HK-2 (cell line): ENCODE data around the gene CDV3.

Experiments used
- DNase-seq: peaks from one replicate; pipeline ENCODE4 v3.0.0-alpha.2; 2018; ENCODE audit not compliant: unreplicated experiment

CDV3 gene

DNA sequence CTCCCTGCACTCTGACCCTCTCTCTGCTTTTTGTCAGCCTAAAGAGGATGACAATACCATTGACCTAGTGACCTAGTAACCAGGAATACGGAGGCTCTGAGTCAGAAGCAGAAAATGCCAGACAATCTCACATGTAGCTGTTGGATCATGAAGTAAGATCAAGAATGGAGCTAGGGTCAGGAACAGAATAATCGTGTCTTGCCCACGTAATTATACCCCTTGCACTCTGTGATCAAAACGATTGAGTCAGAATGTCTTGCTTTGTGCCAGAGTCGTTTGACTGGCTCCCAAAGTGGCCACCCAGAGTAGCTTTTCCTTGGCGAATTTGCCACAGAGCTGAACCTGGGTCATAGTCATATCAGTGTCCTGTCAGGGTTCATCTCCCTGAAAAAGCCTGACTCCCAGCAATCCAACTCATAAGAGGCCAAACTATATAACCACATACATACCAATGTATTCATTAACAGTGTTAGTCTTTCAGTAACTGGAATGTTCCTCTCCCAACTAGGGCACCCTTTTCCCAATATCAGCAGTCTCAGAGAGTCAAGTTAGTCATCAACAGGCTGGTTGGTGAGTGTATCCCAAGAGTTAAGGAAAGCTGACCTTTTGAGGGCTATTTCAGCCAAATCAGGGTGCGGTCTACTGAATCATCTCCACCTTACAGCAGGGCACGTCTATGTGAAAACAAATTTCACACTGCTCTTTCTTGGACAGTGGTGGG, 5.0 kb upstream of the CDV3 start:
- DNase-seq: peak; percentile 71

DNA sequence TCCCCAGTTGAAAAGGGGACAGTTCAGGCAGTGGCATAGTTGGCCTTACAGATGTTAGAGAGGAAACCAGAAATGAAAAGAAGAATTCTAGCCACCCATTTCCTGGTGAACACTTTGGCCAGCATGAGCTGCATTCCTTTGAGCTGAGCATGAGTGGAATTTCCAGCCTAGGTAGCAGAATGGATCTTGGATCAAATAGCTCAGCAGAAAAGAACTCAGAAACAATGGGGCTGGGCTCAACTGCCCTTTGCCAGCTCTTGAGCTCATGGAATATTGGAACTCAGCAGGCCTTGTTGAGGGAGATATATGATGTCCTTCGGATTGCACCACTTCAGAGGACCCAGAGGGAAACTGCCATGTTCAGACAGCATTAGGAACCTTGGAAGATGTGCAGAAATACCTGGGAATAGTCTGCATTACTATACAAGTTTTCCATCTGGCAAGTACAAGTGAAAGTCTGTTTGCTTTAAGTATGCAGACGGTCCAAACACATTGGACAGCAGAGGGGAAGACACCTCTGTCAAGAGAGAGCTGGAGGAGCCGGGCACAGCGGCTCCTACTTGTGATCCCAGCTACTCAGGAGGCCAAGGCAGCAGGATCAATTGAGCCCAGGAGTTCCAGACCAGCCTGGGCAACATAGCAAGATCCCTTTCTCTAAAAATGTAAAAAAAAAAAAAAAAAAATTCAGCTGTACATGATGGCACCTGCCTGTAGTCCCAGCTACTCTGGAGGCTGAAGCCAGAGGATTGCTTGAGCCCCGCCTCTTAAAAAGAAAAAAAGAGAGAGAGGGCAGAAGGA, 3.1 kb upstream of the CDV3 start:
- DNase-seq: peak; percentile 72

DNA sequence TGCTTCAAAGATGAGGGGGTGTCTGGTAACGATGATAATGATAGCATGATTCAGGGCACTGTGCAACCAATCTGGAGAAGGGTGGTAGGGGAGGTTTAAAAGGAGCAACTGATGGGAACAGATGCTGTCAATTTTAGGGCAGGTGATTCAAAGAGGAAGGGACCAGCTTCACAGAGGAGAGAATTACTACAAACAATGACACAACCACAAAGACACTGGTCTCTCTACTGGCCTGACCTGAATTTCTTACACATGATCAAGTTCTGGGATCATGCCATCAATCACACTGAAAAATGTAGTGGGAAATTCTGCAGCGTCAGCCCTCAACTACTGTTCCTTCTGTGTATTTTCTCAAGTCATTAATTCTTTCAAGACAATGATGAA, 2.6 kb upstream of the CDV3 start:
- no peak for DNase-seq

DNA sequence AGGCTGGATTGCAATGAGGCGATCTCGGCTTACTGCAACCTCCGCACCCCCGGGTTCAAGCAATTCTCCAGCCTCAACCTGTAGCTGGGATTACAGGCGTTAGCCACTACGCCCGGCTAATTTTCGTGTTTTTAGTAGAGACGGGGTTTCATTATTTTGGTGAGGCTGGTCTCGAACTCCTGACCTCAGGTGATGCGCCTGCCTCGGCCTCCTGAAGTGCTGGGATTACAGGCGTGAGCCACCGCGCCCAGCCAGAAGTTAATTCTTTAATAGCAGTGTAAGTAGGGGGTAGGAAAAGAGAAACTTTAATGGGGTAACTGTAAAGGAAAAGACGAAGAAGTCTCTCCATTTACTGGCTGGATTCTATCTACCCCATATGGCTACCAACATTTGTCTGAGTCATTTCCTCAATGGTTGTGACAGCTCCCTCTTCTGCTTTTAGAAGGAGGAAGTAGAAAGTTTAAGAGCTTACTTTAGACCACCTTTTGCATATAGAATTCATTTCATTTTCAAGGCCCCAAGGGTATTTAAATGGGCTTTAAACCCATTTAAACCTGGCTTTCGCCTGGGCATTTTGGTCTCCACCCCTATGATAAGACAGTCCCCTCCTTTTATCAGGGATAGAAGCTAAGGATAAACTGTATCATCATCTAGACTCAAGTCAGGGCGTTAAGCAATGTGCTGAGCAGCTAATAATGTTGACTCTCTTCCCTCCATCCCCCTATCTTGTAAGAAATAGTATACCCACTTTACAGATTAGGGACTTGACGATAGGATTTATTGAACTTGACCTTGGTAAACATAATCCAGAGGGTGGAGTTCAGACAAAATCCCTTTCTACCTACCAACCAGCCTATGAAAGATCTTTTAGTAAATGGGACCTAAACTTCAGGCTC, 1.1 kb upstream of the CDV3 start:
- peak; percentile 35 for DNase-seq

DNA sequence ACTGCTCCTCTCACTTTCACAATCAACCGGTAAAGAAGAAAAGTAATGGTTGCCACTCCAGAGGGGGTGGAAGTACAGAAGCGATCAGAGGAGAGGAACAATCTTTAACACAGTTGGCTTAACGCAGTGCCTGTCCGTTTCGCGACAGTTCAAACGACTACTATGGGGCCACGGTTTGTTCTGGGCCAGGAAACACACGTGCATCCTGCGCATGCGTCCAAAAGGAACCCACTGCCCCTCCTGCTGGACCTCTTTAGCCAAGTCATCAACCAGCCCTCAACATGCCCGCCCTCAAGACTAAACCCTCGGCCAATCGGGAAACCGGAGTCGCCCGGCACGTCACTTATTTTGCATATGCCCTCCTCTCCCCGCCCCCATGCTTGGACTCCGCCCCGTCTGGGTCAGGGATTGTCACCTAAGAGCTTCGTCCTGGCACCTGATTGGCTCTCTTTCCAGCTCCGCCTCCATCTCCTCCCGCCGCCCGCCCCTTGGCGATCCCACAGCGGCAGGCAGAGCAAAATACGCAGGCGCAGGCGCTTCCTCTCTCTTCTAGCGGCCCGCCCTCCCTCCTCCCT, 345 bp upstream of the CDV3 start:
- DNase-seq: peak; percentile 100

DNA sequence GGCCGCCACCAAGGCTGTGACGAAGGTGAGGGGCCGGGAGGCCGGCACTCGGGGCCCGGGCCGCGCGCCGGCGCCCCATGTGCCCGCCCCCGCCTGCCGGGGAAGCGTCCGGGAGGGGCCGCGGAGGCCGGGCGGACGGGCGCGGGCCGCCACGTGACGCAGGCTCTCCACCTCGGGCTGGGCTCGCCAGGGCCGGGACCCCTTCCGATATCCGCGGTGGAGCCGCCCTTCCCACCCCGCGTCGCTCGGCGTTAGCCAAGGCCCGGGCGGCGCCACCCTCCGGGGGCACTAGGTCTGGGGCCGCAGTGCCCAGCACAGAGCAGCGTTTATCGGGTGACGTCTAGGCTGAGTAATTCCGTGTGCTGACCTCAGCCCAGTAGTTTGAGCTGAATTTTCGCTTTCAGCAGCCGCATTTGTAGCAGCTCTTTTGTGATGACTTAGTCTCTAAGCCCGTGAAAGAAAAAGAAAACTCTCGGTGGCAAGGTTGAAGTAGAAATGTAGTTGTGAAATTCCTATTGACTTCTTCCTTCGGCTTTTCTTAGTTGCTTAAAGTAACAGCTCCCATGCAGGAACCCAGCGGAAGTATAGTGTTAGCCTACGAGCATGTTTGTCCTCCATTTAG, 885 bp downstream of the CDV3 start:
- peak; percentile 68 for DNase-seq

DNA sequence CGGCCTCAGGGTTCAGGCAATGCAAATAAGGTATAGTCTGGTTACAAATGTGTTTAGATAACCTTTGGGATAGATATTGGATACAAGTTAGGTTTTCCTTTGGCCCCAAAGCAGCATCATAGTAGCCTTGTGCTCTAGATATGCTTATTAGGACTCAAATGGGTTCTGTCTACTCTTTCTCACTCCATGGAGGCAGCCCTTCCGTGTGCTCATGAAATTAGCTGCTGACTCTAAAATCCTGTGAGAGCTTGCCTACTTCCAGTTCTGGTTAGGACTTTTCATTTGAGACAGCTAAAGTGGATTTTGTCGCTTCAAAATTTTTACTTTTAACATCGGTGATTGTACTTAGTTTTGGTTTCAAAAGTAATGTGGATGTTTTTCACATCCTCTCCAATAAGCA, 1.6 kb downstream of the CDV3 start:
- DNase-seq: no peak

DNA sequence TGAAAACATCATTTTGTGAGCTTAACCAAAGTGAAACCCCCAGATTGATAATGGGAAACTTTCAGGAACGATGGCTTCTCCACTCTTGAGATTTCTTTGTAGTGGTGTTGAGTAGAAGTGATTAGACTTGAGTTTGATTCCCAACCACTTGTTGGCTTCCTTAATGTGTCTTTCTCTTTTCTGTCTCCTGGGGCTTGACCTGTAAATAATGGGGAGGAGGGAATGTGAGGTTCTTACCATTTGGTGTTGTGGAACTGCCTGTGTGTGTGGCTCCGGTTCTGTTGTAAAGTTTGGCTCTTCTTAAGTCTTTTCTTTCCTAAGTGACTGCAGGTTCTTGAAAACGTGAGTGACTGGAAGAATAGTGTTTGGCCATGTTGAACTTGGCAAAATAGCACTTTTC, 2.7 kb downstream of the CDV3 start:
- no peak for DNase-seq

DNA sequence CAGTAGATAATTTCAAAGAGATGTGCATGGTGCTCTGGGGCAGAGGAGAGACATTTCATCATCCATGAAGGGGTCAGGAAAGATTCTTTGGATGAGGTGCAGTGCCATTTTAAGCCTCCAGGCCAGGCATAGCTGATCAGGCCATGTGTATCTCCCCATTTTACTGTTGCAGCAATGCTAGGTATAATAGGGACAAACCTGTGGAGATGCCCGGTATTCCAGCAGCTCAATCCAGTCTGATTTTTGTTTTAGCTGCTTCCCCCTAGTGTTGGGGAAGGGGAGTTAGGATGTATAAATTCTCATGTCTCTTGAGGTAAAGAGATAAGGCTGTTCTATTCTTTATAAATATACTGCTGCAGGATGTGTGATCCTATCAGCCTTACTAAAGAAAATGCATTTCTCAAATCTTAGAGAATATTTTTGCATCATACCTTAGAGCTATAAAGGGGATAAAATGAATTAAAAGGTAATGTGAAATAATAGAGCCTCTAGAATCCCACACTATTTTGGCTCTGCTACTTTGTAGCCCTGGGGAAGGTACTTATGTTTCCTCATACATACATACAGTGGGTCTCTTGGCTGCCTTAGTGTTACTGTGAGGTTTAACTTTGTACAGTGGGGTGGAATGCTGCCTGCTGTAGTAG, 5.2 kb downstream of the CDV3 start:
- no peak for DNase-seq

DNA sequence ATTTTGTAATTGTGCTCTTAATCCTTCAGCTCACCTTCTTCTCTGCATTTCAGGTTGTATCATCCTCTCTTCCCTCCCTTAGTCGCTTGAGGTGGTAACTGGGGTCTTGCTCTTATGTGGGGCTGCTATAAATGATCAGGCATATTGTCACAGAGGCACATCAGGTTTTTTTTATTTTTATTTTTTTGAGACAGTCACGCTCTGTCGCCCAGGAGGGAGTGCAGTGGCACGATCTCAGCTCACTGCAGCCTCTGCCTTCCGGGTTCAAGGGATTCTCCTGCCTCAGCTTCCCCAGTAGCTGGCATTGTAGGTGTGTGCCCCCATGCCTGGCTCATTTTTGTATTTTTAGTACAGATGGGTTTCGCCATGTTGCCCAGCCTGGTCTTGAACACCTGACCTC, 9.9 kb downstream of the CDV3 start:
- no peak for DNase-seq

DNA sequence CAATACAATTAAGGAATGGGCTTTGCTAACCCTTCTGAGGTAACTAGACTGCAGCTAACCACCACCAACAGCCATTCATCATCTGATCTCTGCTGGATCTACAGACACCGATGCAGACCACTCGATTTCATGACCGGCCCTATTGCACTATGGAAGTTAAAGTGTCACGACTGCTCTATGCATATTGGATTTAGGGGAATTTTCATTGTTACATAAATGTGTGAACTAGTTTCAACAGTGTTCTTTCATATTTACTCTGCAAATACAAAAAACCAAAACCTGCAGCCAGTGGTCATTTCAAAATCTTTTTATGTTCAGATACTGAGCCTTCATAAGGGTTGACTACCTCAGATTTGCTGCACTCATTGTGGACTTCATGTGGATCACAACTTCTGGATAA, 14.5 kb downstream of the CDV3 start:
- no peak for DNase-seq

DNA sequence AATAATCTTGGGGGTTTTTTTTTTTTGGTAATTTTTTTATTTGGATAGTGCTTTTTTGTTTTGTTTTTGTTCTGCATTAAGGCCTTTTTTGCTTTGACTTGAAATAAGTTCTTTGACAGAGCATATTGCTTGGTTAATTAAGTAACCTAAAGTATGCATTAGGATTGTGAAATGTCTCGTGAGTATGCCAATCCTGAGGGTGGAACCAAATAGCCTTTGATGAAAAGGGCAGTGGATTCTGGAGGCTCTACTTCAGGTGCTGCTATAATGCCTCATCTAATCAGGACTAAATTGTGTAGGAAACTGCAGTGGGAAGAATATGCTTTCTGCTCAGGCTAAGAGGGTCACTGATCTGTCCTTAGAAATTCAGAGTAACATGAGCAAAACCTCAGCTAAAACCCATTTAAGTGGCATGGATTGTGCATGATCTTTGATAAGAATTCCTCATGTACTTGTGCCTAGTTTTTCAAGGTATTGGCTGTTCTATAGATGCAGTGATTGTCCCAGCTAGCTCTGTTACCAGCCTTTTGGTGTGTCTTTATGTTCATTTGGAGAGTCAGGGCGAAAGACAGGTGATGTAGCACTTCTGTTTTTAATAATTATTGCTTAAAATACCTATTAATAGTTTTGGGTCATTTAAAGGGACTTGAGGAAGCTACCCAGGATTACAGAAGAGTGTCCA, 15.4 kb downstream of the CDV3 start:
- no peak for DNase-seq

DNA sequence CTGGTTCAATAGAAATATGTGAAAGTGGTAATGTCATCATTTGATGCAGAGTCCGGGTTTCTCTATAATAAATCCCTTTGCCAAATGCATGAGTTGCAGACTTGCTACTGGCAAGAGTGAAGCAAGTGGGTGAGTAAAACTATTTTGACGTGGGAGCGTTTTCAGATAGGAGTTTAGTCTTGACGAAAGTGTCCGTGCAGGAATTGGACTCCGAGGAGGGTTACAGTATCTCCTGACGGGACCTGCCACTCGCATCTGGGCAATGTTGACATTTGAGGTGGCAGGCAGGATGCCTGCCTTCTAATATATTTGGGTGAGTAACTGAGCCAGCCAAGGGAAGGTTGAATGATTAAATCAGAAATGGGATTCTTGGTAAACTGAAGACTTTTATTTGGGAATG, 16.0 kb downstream of the CDV3 start:
- no peak for DNase-seq

DNA sequence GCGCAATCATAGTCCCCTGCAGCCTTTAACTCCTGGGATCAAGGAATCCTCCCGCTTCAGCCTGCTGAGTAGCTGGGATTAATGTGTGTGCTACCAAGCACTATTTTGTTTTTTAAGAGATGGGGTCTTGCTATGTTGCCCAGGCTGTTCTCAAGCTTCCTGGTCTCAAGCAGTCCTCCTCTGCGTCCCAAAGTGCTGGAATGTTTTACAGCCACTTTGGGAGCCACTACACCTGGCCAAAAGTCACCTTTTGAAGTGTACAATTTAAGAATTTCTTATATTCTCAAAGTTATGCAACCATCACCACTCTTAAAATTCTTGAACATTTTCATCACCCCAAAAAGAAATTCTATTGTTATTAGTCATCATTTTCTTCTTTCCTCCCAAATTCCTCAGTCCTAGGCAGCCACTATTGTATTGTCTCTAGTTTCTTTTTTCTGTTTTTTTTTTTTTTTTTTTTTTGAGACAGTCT, 17.8 kb downstream of the CDV3 start:
- no peak for DNase-seq

DNA sequence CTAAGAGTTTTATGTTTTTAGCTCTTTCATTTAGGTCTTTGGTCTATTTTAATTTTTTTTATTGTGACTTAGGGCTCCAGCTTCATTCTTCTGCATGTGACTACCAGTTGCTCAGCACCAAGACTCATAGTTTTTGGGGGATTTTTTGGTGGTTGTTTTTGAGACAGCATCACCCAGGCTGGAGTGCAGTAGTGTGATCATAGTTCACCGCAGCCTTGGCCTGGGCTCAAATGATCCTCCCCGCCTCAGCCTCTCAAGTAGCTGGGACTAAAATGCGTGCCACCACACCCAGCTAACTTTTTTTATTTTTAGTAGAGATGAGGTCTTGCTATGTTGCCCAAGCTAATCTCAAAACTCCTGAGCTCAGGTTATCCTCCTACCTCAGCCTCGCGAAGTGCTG, 19.4 kb downstream of the CDV3 start:
- no peak for DNase-seq

DNA sequence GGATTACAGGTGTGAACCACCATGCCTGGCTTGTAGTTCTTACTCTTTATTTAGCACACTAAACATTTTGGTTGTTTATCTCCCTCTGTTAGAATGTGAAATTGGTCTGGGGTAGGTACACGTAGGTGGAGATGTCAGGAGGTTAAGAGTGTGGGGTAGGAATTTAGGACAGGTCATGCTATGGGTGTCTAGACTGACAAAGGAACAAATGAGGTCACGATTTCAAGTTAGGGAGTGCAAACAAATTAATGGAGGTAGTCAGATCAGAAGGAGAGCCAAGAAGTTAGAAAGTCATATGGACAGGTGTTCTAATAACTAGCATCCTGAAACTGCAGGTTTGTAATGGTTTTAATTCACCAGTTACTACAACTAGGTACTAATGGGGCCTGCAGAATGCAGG, 19.8 kb downstream of the CDV3 start:
- no peak for DNase-seq

DNA sequence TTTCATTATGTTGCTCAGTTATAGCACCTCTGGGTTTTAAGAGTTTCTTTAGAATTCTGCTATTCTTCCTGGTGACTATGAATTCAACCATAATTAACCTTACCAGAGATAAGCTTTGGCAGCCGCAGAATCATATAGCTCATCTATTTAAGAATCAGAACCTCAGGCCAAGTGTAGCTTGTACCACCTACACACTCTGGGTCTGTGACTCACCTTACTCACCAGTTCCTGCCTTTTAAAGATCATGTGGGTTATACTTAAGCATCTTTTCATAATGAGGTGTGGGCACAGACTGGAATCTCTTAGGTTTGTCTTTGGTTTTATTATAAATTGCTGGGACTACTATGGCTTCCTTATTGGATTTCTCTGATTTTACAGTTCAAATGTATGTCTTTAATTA, 21.9 kb downstream of the CDV3 start:
- DNase-seq: no peak

DNA sequence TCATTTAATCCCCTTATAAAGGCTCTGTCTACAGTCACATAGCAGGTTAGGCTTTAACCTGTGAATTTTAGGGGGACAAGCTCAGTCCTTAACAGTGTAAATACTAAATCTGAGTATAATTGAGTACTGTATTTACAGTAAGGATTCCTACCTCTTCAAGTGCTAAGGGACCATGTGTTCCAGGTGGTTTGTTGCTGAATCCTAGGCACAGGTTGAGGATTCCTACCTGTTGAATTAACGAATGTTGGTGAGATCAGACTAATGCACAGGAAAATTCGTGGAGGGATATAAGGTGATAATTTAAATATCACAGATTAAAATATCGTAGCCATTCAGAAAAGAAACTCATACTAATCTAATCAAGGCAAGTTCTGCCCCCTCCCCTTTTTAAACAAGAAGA, 24.9 kb downstream of the CDV3 start:
- no peak for DNase-seq

DNA sequence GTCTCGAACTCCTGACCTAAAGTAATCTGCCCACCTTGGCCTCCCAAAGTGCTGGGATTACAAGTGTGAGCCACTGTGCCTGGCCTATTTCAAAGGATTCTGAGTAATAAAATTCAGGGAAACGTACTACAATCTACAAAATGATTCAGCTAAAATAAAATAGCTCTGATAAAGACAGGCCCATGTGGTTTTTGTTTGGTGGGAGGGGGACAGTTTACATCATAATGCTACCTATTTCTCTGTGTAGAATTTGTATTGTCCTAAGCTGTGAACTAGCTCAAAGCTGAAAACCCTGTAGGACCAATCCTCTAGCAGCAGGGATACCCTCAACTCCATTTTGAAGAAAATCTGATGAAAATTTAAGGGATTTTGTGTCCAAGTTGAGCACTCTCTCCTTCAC, 25.8 kb downstream of the CDV3 start:
- no peak for DNase-seq

DNA sequence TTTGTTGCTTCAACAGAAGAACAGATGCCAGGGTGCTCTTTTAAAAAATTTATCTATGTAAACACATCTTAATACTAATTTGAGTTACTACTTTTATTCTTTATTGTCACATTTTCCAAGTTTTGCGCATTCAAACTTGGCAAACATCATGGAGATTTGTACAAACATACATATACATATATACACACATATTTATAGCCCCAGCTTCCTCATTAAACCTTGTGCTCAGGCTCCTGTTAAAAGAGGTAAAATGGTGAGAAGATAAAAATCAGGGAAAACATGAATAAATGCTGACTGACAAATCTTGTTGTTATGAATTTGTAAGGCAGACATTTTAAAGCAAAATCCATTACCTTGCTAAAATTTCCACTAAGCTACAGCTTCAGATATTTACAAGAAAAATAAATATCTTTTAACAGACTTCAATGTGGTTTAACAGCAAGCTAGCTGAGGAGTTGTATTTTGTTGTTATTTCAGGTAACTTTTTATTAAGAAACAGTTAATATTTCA, 27.1 kb downstream of the CDV3 start:
- no peak for DNase-seq
